ENCODE results near the gene ITPR2. TPM values are rescaled to one million over a fixed set of nuclear protein-coding genes. Genes with fewer than 3 reads are reported as not detected.

The ITPR2 gene
- total RNA-seq, 1 donor from 2014 or later, result 50.0 TPM

DNA sequence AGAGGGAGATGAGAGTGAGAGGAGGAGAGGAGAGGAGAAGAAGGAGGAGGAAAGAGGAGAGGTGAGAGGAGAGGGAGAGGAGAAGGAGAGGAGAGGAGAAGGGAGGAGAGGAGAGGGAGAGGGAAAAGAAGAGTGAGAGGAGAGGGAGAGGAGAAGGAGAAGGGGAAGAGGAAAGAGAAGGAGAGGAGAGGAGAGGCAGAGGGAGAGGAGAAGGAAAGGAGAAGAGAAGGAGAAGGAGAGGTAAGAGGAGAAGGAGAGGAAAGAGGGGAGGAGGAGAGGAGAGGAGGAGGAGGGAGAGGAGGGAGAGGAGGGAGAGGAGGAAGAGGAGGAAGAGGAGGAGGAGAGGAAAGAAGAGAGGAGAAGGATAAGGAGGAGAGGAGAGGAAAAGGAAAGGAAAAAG lies 266.8 kb downstream of the ITPR2 start:
- DNase-seq (ENCODE audit: low spot score), result no peak

GRCh38 chr12:26564391-26564790 lies 268.6 kb downstream of the ITPR2 start:
- no peak for DNase-seq (ENCODE audit: low spot score)

GRCh38 chr12:26563552-26563951 lies 269.4 kb downstream of the ITPR2 start:
- no peak for DNase-seq (ENCODE audit: low spot score)

GRCh38 chr12:26557326-26557725 lies 275.7 kb downstream of the ITPR2 start:
- DNase-seq (ENCODE audit: low spot score), result no peak

DNA sequence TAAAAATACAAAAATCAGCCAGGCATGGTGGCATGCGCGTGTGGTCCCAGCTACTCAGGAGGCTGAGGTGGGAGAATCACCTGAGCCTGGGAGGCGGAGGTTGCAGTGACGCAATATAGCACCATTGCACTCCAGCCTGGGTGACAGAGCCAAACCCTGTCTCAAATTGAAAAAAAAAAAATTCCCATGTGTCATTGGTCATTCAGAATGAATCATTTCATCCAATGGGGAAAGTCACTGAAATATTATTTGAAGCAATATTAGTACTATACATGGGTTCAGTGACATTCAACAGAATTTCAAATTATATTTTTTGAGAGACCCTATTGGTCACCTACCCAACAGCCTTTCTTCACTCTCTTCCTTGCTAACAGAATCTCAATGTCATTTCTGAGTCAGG lies 276.1 kb downstream of the ITPR2 start:
- DNase-seq (ENCODE audit: low spot score), result no peak

DNA sequence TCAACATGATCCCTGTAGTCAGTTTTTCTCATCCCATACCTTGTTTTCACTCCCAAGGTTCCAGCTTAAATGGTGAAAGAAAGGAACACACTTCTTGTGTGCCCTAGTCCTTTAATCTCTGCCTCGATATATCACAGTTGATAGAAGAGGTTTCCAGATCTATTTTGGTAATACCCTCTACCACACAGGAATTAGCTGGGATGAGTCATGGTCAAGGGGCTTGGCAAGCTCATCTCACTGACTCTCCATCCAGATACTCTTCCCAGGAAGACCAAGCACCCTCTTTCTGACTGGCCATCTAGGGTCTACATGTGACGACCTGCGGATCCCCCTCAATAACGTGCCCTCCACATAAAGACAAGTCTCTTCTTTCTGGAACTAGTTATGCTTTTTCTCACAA lies 277.9 kb downstream of the ITPR2 start:
- DNase-seq (ENCODE audit: low spot score), result no peak

- DNase-seq (ENCODE audit: low spot score), result no peak
Measured at GRCh38 chr12:26554332-26554731, 278.7 kb downstream of the ITPR2 start.

DNA sequence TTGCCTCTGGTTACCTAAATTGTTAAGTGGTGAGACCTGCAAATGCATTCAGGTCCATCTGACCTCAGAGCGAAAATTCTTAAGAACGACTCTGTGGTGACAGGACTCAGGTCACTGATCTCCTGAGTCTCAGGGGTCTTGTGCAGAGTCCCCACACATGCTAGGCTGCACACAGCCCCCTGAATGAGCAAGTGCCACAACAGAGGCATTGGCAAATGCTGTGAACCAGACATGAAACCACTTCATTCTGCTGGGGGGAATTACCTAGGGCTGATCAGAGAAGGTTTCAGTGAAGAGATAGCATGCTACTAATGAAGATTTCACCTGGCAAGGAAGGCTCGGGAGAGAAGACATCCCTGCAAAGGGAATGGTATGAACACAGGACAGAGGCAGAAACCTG lies 281.6 kb downstream of the ITPR2 start:
- no peak for DNase-seq (ENCODE audit: low spot score)

GRCh38 chr12:26548227-26548626 lies 284.8 kb downstream of the ITPR2 start:
- DNase-seq (ENCODE audit: low spot score), result no peak

DNA sequence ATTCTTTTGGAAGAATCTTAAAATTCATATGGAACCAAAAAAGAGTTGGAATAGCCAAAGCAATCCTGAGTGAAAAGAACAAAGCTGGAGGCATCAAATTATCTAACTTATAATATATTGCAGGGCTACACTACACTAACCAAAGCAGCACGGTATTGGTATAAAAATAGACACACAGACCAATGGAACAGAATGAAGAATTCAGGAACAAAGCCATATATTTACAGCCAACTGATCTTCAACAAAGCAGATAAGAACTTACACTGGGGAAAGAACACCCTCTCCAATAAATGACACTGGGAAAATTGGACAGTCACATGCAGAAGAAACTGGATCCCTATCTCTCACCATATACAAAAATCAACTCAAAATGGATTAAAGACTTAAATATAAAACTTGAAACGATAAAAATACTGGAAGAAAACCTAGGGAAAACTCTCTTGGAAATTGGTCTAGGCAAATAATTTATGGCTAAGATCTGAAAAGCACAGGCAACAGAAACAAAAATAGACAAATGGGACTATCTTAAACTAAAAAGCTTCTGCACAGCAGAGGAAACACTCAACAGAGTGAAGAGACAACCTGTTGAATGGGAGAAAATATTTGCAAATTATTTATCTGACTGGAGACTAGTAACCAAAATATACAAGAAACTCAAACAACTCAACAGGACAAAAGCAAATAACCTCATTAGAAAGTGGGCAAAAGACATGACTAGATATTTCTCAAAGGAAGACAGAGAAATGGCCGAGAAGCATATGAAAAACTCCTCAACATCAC lies 286.3 kb downstream of the ITPR2 start:
- DNase-seq (ENCODE audit: low spot score), result no peak

- no peak for DNase-seq (ENCODE audit: low spot score)
Measured at GRCh38 chr12:26539131-26539530, 293.9 kb downstream of the ITPR2 start.

GRCh38 chr12:26537651-26538050 lies 295.3 kb downstream of the ITPR2 start:
- DNase-seq (ENCODE audit: low spot score), result no peak

- no peak for DNase-seq (ENCODE audit: low spot score)
Measured at GRCh38 chr12:26537126-26537525, 295.9 kb downstream of the ITPR2 start.

DNA sequence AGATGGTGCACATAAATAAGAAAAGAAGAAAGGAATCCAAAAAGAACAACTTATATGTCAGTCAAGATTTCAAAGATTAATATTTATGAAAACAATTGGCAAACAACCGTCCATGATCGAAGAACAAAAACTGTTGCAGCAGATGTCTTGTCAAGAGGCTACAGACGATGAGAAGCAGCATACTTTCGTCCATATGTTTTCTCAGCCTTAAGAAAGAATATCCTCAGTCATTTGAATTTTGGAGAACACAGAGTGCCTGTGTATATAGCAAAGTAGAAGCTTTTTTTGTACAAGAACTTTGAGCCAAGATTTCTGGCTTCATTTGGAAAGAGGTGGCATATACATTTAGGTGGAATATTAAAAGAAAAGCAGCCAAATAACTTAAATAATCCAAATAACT lies 297.2 kb downstream of the ITPR2 start:
- no peak for DNase-seq (ENCODE audit: low spot score)

- no peak for DNase-seq (ENCODE audit: low spot score)
Measured at GRCh38 chr12:26534071-26534470, 298.9 kb downstream of the ITPR2 start.

GRCh38 chr12:26533211-26533610 lies 299.8 kb downstream of the ITPR2 start:
- no peak for DNase-seq (ENCODE audit: low spot score)

DNA sequence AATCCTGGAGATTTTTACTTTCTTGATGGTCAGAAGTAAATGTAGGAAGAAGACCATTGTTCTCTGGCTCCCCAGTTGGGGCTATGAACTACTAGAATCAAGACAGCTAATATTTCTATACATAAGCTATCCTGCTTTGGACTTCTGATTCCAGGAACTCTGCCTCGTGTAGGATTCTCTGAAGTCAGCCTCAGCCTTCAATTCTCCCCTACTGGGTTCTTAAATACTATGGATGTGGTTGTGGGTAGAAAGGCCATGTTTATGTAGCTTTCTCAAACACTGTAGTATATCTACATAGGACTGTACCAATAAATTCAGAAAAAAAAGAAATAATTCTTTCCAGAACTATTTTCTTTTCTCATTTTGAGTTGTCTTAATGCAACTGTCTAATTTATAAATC lies 302.5 kb downstream of the ITPR2 start:
- no peak for DNase-seq (ENCODE audit: low spot score)

- DNase-seq (ENCODE audit: low spot score), result no peak
Measured at GRCh38 chr12:26528943-26529342, 304.1 kb downstream of the ITPR2 start.

- DNase-seq (ENCODE audit: low spot score), result no peak
Measured at GRCh38 chr12:26527682-26528081, 305.3 kb downstream of the ITPR2 start.

- no peak for DNase-seq (ENCODE audit: low spot score)
Measured at GRCh38 chr12:26524862-26525465, 308.0 kb downstream of the ITPR2 start.

DNA sequence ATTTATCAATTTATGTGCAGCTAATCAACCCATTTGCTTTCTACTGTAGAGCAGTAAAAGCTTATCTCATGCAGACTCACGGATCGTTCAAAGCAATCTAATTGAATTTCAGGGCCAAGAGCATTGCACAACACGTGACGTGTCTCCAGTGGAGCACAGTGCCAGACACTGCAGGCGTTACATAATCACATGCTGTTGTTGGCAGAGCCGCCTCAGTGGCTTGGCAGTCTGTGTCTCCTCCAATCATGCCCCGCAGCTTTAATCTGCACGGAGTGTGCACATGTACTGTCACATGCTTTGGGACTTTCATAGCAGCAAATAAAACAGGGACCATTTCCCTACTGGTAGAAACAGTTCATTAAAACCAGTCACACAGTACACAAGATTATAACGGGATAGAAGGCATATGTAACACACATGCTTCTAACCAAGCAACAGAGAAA lies 309.3 kb downstream of the ITPR2 start:
- DNase-seq (ENCODE audit: low spot score), result peak; percentile 96

DNA sequence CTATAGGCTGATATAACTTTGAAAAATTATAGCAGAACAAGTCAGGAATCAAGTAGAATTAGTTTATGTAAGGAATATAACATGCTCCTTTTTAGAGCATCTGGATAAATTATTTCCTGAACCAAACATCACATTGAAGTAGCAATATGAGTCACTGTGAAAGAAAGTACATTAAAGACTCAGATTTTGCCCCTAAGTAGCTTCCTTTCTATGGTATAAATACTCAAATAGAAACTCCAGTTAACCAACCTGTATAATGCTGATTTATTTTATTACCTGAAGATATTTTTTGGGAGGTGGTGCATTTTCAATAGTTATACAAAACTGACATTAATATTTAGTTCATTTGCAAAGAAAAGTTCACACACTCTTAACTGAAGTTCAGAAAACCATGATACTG lies 312.1 kb downstream of the ITPR2 start:
- no peak for DNase-seq (ENCODE audit: low spot score)

DNA sequence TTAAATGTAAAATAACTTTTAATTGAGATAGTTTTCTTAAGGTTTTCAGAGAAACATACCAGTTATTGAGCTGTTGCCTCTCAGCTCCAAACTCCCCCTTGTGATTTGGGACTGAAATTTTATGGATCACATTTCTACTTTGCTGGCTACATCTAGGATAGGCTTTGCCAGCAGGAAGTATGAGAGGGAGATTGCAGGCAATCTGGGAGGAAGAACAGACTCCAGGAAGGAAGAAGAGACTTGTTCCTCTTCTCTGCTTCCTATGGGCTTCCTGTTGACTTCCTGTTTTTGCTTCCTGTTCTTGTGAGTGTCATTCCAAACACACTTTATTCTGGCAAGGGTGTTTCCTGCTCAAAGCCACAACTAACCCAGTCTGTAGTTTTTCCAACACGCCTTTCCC lies 312.9 kb downstream of the ITPR2 start:
- DNase-seq (ENCODE audit: low spot score), result no peak

DNA sequence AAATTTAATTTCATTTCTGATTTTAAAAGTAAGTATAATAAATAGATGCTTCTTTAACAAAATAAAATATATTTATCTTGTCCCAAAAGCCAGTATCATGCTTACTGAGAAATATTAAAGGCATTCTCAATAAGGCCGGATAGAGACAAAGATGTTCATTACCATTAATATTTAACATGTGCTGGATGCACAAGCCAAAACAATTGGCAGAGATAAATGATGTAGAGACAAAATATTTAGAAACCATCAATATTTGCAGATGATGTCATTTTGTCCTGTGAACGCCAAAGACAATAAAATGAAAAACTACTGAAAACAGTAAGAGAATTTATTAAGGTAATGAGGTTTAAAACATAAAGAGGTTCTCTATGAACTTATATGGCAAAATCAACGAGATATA lies 313.5 kb downstream of the ITPR2 start:
- DNase-seq (ENCODE audit: low spot score), result no peak
